Esophagus (tissue), 2 donors: ENCODE results near the gene PRPSAP1. TPM values are rescaled to one million over a fixed set of nuclear protein-coding genes. Genes with fewer than 3 reads are reported as not detected.

Source experiments
- H3K27ac ChIP-seq, 2 donors: one replicate each; pipeline ENCODE4 v1.5.1; 2013; ENCODE audit warnings: low read depth in 2 of 2, mild to moderate bottlenecking in 2 of 2, inconsistent platforms in 1 of 2, low read length in 1 of 2, moderate library complexity in 1 of 2
- H3K27me3 ChIP-seq, 2 donors: one replicate each; pipeline ENCODE4 v1.6.1; 2013; ENCODE audit warnings: low read length in 2 of 2, control low read depth in 1 of 2, mild to moderate bottlenecking in 1 of 2; ENCODE audit not compliant: insufficient read depth in 2 of 2, control insufficient read depth in 1 of 2
- H3K36me3 ChIP-seq, 2 donors: one replicate each; pipeline ENCODE4 v1.6.1; 2013; ENCODE audit warnings: low read length in 1 of 2; ENCODE audit not compliant: control insufficient read depth in 2 of 2, insufficient read depth in 2 of 2
- H3K4me1 ChIP-seq, 2 donors: one replicate each; pipeline ENCODE4 v1.6.1; 2013; ENCODE audit warnings: low read length in 1 of 2; ENCODE audit not compliant: control insufficient read depth in 2 of 2, insufficient read depth in 2 of 2
- H3K4me3 ChIP-seq, 2 donors: one replicate each; pipeline ENCODE4 v1.5.1; 2013; ENCODE audit warnings: low read length in 2 of 2, mild to moderate bottlenecking in 2 of 2, low read depth in 1 of 2, moderate library complexity in 1 of 2
- H3K9me3 ChIP-seq, 2 donors: one replicate each; pipeline ENCODE4 v1.6.1; 2013; ENCODE audit warnings: mild to moderate bottlenecking in 2 of 2, low read depth in 1 of 2, low read length in 1 of 2, moderate library complexity in 1 of 2; ENCODE audit not compliant: control insufficient read depth in 2 of 2, insufficient read depth in 1 of 2
- WGBS, 2 donors: extraction: QIAGEN DNeasy Blood & Tissue Kit; methylation state at CpG; one replicate each; pipeline ENCODE4 v1.1.7; 2013; 5-methylcytosine and 5-hydroxymethylcytosine counted together
- polyA plus RNA-seq, 2 donors: library from polyadenylated mRNA; stranded (reverse); fragments of 200-250 nt; gene quantifications; one replicate each; pipeline ENCODE4 v1.2.3, GENCODE V29; 2013
- donor health status: healthy with polysubstance abuse.
- donor health status: Bipolar disorder and iron deficiency.

The PRPSAP1 gene
- polyA plus RNA-seq, 2 donors = 34.8 to 43.1 TPM

- peaks cover 0 to 5% of the 10 kb centered on the region in 2 donors for H3K4me1 ChIP-seq
- no peaks in the 10 kb centered on the region for H3K9me3 ChIP-seq
- H3K4me3 ChIP-seq = no peak overlapping the region
- WGBS, 2 donors = 35 to 39% methylated on average over 9 of the region's 9 CpGs
- H3K36me3 ChIP-seq = no peaks in the 10 kb centered on the region
- H3K27ac ChIP-seq = peak overlapping the region; percentile 94 to 95
- H3K27me3 ChIP-seq = no peaks in the 10 kb centered on the region
Observed at GRCh38 chr17:76262732-76263344, 90.9 kb downstream of the PRPSAP1 start.

GRCh38 chr17:76261421-76262215 lies 92.1 kb downstream of the PRPSAP1 start:
- Histone ChIP-seq H3K27ac (peak overlapping the region in 1 of 2 donors; percentile 94), H3K4me1 (peaks cover 0 to 5% of the 10 kb centered on the region in 2 donors), H3K9me3 (no peaks in the 10 kb centered on the region), H3K36me3 (no peaks in the 10 kb centered on the region), H3K4me3 (no peak overlapping the region), H3K27me3 (no peaks in the 10 kb centered on the region)
- WGBS, 2 donors = 87 to 88% methylated on average over 23 of the region's 23 CpGs

- no peak overlapping the region for H3K4me3 ChIP-seq
- H3K4me1 ChIP-seq = peaks cover 0 to 5% of the 10 kb centered on the region in 2 donors
- H3K9me3 ChIP-seq = no peaks in the 10 kb centered on the region
- H3K27me3 ChIP-seq = no peaks in the 10 kb centered on the region
- 70 to 74% methylated on average over 5 of the region's 5 CpGs for WGBS, 2 donors
- H3K36me3 ChIP-seq = no peaks in the 10 kb centered on the region
- peak overlapping the region in 1 of 2 donors; percentile 37 for H3K27ac ChIP-seq
Observed at GRCh38 chr17:76260669-76261068, 93.0 kb downstream of the PRPSAP1 start.

GRCh38 chr17:76260220-76260619 lies 93.5 kb downstream of the PRPSAP1 start:
- H3K27me3 ChIP-seq = no peaks in the 10 kb centered on the region
- WGBS, 2 donors = 89 to 90% methylated on average over 7 of the region's 7 CpGs
- H3K27ac ChIP-seq = peak overlapping the region in 1 of 2 donors; percentile 9
- H3K36me3 ChIP-seq = no peaks in the 10 kb centered on the region
- H3K4me3 ChIP-seq = no peak overlapping the region
- H3K4me1 ChIP-seq = peaks cover 0 to 5% of the 10 kb centered on the region in 2 donors
- no peaks in the 10 kb centered on the region for H3K9me3 ChIP-seq

Other genes starting within 250 kb of the PRPSAP1 start
- under 1 TPM; 0.33 to 0.56 TPM for gene FOXJ1, start 212.7 kb downstream of the PRPSAP1 start, polyA plus RNA-seq
- gene RNF157, start 113.4 kb downstream of the PRPSAP1 start, polyA plus RNA-seq = under 1 TPM; 0.20 to 0.44 TPM
- 10 to 100 TPM; 35.4 to 49.7 TPM for gene UBALD2, start 88.6 kb downstream of the PRPSAP1 start, polyA plus RNA-seq
- 1 to 10 TPM; 2.1 to 5.6 TPM for gene QRICH2, start 45.6 kb downstream of the PRPSAP1 start, polyA plus RNA-seq
- gene SPHK1, start 30.7 kb upstream of the PRPSAP1 start, polyA plus RNA-seq = 10 to 100 TPM; 20.5 to 23.0 TPM
- 1 to 10 TPM; 8.1 to 9.2 TPM for gene UBE2O, start 99.2 kb upstream of the PRPSAP1 start, polyA plus RNA-seq
- gene AANAT, start 113.7 kb upstream of the PRPSAP1 start, polyA plus RNA-seq = not detected
- 10 to 100 TPM; 19.4 to 27.3 TPM for gene RHBDF2, start 147.5 kb upstream of the PRPSAP1 start, polyA plus RNA-seq
- gene CYGB, start 183.8 kb upstream of the PRPSAP1 start, polyA plus RNA-seq = 1 to 10 TPM; 3.1 to 3.7 TPM
- 1 to 10 TPM; 1.2 to 3.0 TPM for gene PRCD, start 186.1 kb upstream of the PRPSAP1 start, polyA plus RNA-seq
- gene ST6GALNAC2, start 231.9 kb upstream of the PRPSAP1 start, polyA plus RNA-seq = 10 to 100 TPM; 17.5 to 20.2 TPM